NT2/D1 (cell line): ENCODE measurements around the gene OVAAL.

Experiments used
- SUZ12 ChIP-seq: IDR thresholded peaks from 2 replicates; pipeline ENCODE4 v1.6.1; 2011; ENCODE audit not compliant: insufficient read length, insufficient read depth; ENCODE audit errors: extremely low read depth
- ZNF274 ChIP-seq: IDR thresholded peaks from 2 replicates; pipeline ENCODE4 v1.6.1; 2011; ENCODE audit warnings: mild to moderate bottlenecking, low read depth, low read length

- no peak for TF ChIP-seq ZNF274
- no peak for TF ChIP-seq SUZ12
Observed at GRCh38 chr1:180572760-180573159, 14.0 kb downstream of the OVAAL start.
